Measurements from ENCODE around the gene GLIS1.
"Not testable (repeated sequence)": the region's sequence is repeated elsewhere in the genome, so short reads cannot be mapped to it uniquely, and the experiment has no call there.

Gene GLIS1

DNA sequence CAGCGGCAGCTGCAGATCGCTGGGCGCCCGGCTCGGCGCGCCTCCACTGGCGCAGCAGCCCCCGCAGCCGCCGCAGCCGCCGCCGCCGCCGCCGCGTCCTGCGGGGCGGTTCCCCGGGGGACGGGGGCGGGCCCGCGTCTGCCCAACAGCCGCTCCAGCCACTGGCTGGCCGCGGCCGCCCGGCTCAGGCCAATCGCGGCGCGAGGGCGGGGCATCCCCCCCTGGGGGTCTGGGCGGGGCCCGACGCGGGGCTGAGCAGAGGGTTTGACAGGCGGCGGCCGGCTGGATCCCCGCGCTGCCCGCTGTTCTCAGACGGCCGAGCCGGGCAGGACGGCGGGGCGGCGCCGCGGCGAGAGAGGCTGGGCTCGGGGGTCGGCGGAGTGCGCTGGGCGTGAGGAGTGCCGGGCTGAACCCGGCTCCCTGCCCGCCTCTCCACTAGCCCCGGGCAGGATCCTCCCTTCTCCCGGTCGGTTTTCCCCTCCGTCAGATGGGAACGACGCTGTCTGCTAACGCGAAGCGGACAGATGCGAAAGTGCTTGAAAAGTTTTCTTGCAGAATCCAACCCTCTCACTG, at the start of gene GLIS1:
TSS of gene GLIS1 (minus strand) at position 56 of the 573 bp plus-strand sequence. CDS start 1,100 bp downstream, outside the sequence.
- DNase-seq (ENCODE audit: low read depth) = no peak

GRCh38 chr1:53787655-53788054, 48.7 kb upstream of the GLIS1 start:
- no peak for DNase-seq (ENCODE audit: low read depth)

DNA sequence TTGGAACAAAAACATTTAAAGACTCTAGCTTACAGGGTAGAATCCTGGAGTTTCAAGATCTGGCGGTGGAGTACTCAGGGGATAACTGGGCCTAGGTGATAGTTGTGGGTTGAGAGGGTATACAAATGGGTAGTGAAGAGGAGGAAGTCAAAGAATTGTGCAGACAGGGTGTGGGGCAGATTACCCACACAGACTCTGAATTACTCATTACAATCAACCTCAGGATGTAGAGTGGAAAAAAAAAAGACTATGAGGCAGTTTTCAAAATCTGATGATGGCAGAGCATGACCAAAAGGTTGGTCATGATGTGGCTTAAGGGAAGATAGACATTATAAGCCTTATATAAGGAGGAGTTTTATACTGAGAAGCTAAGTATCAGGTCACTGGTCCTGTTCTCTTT, 44.1 kb upstream of the GLIS1 start:
- DNase-seq (ENCODE audit: low read depth) = no peak

DNA sequence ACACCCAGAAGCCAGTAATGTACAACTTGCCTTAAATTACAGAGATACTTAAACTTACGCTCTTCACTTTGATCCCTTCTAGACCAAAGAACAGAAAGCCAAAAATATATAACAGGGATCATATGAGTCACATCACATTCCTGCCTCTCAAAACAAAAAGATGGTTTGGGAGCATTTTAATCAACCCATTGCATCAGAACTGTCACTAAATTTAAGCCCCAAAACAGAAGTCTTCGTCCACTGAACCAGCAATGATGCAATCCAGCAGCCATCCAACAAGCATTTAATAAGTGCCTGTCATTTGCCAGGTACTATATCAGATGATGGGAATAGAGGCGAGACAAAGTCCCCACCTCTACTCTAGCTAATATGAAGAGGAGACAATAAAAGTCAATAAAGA, 42.7 kb upstream of the GLIS1 start:
- DNase-seq (ENCODE audit: low read depth) = no peak

DNA sequence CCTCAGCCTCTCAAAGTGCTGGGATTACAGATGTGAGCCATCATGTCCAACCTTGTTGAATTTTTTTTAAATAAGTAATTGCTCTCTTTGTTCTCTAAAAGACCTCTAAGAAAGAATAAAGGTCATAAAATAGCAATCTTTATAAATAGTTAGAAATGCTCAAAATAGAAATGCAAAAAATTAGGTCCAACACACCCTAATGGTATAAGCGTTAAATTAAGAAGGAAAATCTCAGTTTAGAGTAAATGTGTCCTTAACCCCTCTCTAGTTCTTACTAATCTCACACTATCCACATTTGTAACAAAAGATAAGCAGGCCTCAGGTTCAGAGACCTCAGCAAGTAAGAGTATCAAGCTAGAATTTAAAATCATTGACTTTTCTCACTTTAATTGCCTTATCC, 38.3 kb upstream of the GLIS1 start:
- DNase-seq (ENCODE audit: low read depth) = no peak

DNA sequence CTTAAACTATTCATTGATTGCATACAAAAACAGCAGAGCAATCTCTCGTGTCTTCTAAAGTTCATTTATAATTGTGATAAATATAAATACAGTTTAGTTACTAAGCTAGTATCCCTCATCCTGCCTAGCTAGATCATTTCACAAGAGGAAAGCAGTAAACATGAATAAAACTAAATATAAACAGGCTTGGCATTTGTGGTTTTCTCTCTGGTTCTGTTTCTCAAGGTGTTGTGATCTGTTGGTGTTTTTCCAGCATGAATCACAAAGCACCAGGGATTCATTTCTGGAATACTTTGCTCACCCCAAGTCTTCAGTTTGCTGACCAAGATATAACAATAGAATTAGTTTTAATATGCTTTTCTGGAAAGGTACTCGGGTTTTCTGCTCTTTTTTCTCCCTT, 32.7 kb upstream of the GLIS1 start:
- no peak for DNase-seq (ENCODE audit: low read depth)

- no peak for DNase-seq (ENCODE audit: low read depth)
Measured at GRCh38 chr1:53769780-53770179, 30.8 kb upstream of the GLIS1 start.

- DNase-seq (ENCODE audit: low read depth) = no peak
Measured at GRCh38 chr1:53769184-53769583, 30.2 kb upstream of the GLIS1 start.

GRCh38 chr1:53766831-53767405, 28.0 kb upstream of the GLIS1 start:
- DNase-seq (ENCODE audit: low read depth) = no peak

GRCh38 chr1:53766194-53766742, 27.3 kb upstream of the GLIS1 start:
- DNase-seq (ENCODE audit: low read depth) = no peak

DNA sequence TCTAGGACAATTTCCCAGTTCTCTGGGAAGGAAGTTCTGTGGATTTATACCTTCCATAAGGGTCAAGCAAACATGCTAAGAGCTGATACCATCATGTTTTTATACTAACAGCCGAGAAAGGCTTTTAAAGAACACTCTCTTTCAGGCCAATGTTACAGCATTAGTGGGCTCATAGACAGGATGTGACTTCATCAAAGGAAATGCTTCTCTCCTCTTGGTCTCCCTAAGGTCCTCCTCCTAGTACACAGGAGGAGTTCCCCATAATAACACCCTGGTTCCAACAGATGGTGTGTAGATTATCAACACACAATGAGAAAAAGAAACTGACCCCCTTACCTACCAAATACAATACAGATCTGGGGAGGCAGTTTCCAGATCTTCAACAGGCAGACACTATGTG, 26.7 kb upstream of the GLIS1 start:
- no peak for DNase-seq (ENCODE audit: low read depth)

DNA sequence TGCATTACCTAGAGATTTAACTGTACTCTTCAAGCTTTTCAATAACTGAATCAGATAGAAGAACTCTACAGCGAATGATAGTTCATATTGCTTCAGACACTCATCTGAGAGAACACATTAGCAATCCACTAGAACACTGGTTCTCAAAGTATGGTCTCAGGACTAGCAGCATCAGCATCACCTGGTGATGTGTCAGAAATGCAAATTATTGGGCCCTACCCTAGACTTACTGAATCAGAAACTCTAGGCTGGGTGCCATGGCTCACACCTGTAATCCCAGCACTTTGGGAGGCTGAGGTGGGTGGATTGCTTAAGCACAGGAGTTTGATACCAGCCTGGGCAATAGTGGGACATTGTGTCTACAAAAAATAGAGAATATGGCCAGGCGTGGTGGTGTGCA, 24.9 kb upstream of the GLIS1 start:
- DNase-seq (ENCODE audit: low read depth) = no peak

GRCh38 chr1:53763461-53763860, 24.5 kb upstream of the GLIS1 start:
- no peak for DNase-seq (ENCODE audit: low read depth)

GRCh38 chr1:53760497-53760896, 21.5 kb upstream of the GLIS1 start:
- DNase-seq (ENCODE audit: low read depth) = not testable (repeated sequence)

DNA sequence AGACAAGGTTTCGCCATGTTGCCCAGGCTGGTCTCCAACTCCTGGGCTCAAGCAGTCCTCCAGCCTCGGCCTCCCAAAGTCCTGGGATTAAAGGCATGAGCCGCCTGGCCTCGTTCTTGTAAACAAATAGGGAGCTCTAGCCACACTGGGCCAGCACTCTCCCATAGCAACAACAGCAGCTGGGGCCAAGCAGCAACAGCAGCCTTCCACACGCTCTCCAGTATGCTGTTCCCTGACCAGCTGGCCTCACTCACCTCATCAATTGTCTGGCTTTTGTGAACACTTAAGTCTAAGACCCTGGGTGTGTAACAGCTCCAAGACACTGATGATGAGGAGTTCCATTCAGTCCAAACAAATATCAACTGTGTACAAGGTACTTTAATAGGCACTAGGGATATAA, 16.9 kb upstream of the GLIS1 start:
- DNase-seq (ENCODE audit: low read depth) = no peak

DNA sequence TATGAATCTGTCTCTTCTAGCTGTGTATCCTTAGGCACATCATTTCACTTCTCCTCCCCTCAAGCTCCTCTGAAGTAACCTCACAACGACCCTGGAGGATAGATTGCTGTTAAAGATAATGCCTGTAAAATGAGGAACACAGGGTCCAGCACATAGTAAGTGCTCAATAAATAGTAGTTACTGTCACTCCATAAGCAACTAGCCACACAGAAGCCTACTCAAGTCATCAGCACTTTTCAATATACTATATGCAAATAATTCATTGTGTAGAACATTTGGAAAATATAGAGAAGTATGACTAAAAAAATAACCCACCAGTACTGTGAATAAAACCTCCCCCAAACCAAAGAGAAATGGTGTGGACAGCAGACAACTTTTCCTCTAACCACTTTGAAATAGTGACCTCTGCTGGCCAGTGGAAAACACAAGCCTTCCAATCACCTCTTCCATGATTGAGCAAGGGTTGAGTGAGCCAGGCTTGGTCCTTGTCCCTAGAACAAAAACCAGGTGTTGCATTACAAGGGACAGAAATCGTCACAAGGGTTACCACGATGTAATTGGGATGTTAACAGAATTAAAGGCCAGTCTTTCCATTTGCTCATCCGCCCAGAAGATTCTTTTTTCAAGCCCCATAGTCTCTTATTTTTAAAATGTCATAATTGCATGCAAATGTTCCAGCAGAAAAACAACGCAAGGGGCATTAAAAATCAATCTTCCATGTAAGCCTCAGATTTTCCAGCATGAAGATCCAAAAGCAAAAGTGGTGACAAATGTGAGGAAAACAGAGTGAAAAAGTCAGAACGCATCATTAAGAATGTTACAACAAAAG, 15.7 kb upstream of the GLIS1 start:
- DNase-seq (ENCODE audit: low read depth) = no peak

GRCh38 chr1:53752281-53752680, 13.3 kb upstream of the GLIS1 start:
- DNase-seq (ENCODE audit: low read depth) = no peak

- DNase-seq (ENCODE audit: low read depth) = no peak
Measured at GRCh38 chr1:53747841-53748240, 8.9 kb upstream of the GLIS1 start.

- DNase-seq (ENCODE audit: low read depth) = no peak
Measured at GRCh38 chr1:53740621-53741105, 1.7 kb upstream of the GLIS1 start.

DNA sequence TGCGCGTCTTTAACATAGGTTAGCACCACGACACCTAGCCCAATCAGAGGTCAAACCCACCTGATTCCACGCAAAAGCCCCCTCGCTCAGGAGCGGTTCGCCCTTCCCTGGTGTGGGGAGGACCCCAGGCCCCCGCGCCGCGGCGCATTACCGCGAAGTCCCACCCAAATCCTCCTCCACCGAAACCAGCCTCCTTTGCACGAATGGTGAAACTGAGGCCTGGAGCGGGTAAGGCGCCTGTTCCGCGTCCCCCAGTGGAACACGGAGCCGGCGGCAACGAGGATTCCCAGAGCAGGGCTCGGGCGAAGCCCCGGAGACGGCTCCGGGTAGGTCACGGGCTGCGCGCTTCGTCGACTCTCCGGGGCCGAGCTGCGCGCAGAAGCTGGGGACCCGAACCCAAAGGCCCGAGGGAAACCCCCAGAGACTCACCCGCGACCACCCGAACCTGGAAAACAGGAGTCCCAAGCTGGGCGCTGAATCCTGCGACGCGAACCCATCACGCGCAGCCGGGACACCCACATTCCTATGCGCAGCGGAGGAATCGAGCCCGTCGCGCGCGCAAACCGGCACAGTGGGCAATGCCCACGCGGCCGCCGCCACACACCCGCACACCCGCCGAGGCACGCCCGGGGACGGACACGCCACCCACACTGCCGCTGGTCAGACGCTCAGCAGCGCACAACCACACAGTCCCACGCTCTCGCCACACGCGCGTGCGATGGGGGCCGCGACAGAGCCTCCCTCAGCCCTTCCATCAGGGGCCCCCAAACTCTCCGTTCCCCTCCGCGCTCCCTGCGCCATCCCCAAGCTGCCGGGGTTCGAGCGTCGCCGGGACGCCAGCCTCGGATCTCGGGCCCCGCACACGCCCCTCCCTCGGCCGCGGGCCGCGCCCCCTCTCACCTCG, 507 bp downstream of the GLIS1 start:
- no peak for DNase-seq (ENCODE audit: low read depth)

DNA sequence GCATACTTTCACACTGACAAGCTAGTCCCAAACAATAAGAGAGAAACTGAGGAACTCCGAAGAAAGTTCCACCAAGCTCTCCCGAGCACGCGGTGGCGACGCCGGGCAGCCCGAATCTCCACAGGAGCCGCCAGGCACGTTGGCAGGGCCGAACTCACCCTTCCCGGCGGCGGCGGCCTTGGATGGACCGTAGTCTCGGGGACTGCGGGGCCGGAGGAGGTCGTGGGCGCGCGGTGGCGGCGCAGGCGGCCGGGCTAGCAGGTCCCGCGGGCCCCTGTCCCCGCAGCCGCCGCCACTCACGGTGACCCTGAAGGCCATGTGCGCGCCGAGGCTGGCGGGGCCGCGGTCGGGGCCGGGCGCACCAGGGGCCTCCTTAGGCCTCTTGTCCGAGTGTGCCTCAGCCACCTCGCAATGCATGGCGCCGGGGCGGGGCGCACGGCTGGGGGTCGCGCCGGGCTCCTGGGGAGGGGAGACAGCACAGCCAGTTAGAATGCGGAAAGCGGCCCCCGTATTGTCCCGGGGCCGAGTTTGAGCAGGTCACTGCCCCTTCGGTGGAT, 1.2 kb downstream of the GLIS1 start:
- no peak for DNase-seq (ENCODE audit: low read depth)

- DNase-seq (ENCODE audit: low read depth) = no peak
Measured at GRCh38 chr1:53736290-53736689, 2.7 kb downstream of the GLIS1 start.
